Measurements from ENCODE around the gene DMTF1. TPM values are rescaled to one million over a fixed set of nuclear protein-coding genes. Genes with fewer than 3 reads are reported as not detected.

DMTF1 gene
- total and polyA plus RNA-seq, 2 of the 8 experiments (the other 6 are each of a cell fraction or from before 2014, with no cell fraction given), result 86.0 to 115 TPM

DNA sequence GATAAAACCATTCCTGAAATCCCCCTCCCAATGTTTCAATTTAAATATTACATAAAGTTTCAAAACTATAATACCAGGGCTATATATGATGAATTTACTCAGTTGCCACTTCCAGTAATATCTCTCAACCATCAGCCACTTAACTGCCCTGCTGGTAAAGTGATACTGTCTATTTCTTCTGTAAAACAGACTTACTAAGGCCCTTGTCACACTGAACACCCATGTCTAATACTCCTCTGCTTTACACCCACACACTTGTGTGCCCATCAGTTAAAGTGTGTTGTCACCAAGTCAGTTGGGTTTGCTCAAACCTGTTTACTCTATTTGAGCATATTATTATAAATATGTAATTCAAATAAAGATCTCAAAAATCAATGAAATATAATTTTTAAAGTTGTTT is 29.1 kb upstream of the DMTF1 start:
- TF ChIP-seq, protein P1, sequence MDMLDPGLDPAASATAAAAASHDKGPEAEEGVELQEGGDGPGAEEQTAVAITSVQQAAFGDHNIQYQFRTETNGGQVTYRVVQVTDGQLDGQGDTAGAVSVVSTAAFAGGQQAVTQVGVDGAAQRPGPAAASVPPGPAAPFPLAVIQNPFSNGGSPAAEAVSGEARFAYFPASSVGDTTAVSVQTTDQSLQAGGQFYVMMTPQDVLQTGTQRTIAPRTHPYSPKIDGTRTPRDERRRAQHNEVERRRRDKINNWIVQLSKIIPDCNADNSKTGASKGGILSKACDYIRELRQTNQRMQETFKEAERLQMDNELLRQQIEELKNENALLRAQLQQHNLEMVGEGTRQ (IDR thresholded peaks at IDR 0.05; ENCODE audit: low read length), result no peak
- no peak for TF ChIP-seq ASH2L (IDR thresholded peaks at IDR 0.05; ENCODE audit: low read length)
- no peak for TF ChIP-seq TAF7 (optimal IDR thresholded peaks at IDR 0.05; ENCODE audit: borderline replicate concordance, low read depth, low read length)
- TF ChIP-seq CREB1 (IDR thresholded peaks at IDR 0.05), result no peak
- no peak for TF ChIP-seq TCF12 (IDR thresholded peaks at IDR 0.05; ENCODE audit: low read depth, low read length)
- TF ChIP-seq CEBPB (IDR thresholded peaks at IDR 0.05; ENCODE audit: low read depth, low read length), result no peak
- TF ChIP-seq, protein P2, sequence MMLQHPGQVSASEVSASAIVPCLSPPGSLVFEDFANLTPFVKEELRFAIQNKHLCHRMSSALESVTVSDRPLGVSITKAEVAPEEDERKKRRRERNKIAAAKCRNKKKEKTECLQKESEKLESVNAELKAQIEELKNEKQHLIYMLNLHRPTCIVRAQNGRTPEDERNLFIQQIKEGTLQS (IDR thresholded peaks at IDR 0.05; ENCODE audit: insufficient read depth, low read depth, low read length), result no peak
- TF ChIP-seq SIN3A (conservative IDR thresholded peaks at IDR 0.05 in 1 of 2, IDR thresholded peaks at IDR 0.05 in 1 of 2; ENCODE audit: low read depth in 1 of 2, low read length in 2 of 2), result no peak
- no peak for TF ChIP-seq EP300 (IDR thresholded peaks at IDR 0.05; ENCODE audit: borderline replicate concordance in 1 of 2, low read depth in 2 of 2, low read length in 2 of 2)
- TF ChIP-seq SIRT6 (IDR thresholded peaks at IDR 0.05; ENCODE audit: low read length), result no peak
- FAIRE-seq (no peak), DNase-seq (ENCODE audit: low read depth in 1 of 2, low spot score in 2 of 2) (no peak)
- Histone ChIP-seq H3K27me3 (replicated peaks in 1 of 4; ENCODE audit: control insufficient read depth in 3 of 4, extremely low read depth in 1 of 4, insufficient read depth in 3 of 4, low read length in 3 of 4) (no peaks in the 10 kb centered on the region), H3K9me3 (ENCODE audit: insufficient read depth in 2 of 2, low read depth in 1 of 2, low read length in 1 of 2) (no peaks in the 10 kb centered on the region), H3K79me2 (ENCODE audit: control insufficient read depth in 1 of 2, insufficient read depth in 2 of 2, low read length in 2 of 2) (no peaks in the 10 kb centered on the region), H4K5ac (ENCODE audit: insufficient read length, low read depth, low read length) (no peak overlapping the region), H4K20me1 (replicated peaks in 1 of 2; ENCODE audit: control insufficient read depth in 1 of 2, insufficient read depth in 2 of 2, low read length in 2 of 2) (no peaks in the 10 kb centered on the region), H2BK12ac (ENCODE audit: low read depth, low read length) (no peak overlapping the region), H3K14ac (ENCODE audit: insufficient read length) (no peak overlapping the region), H3K4me3 (ENCODE audit: extremely low read depth in 1 of 4, insufficient read depth in 2 of 4, low read depth in 3 of 4, low read length in 4 of 4) (no peak overlapping the region), H3K18ac (ENCODE audit: extremely low read depth, low read length) (no peak overlapping the region), H2BK15ac (ENCODE audit: low read length) (no peak overlapping the region), H3K23me2 (ENCODE audit: low read depth, low read length) (no peaks in the 10 kb centered on the region), H3K4me1 (replicated peaks in 1 of 4; ENCODE audit: control insufficient read depth in 3 of 4, insufficient read depth in 4 of 4, low read length in 3 of 4) (peaks cover 0 to 3% (median 1%) of the 10 kb centered on the region in 4 experiments; a peak in 2 of 7 replicates), H2AFZ (ENCODE audit: low read length) (no peak overlapping the region), H3K79me1 (ENCODE audit: low read depth, low read length) (no peaks in the 10 kb centered on the region), H3K23ac (ENCODE audit: insufficient read length) (no peak overlapping the region), H2AK5ac (ENCODE audit: low read depth, low read length) (no peak overlapping the region), H3K56ac (replicated peaks; ENCODE audit: insufficient read length, low read depth, low read length) (no peak overlapping the region), H2BK5ac (ENCODE audit: low read depth, low read length) (no peak overlapping the region), H3K4me2 (ENCODE audit: insufficient read depth in 1 of 2, low read depth in 2 of 2, low read length in 2 of 2) (no peak overlapping the region), H3K4ac (replicated peaks; ENCODE audit: insufficient read length, low read depth, low read length) (no peak overlapping the region), H4K91ac (replicated peaks; ENCODE audit: insufficient read length, low read length) (no peak overlapping the region), H3K9ac (replicated peaks in 1 of 4; ENCODE audit: extremely low read depth in 1 of 4, low read depth in 3 of 4, low read length in 3 of 4) (no peak overlapping the region), H3K36me3 (ENCODE audit: control insufficient read depth in 2 of 4, insufficient read depth in 4 of 4, low read length in 3 of 4) (no peaks in the 10 kb centered on the region), H2BK20ac (ENCODE audit: low read length) (no peak overlapping the region), H4K8ac (ENCODE audit: extremely low read depth, insufficient read depth, low read length) (no peak overlapping the region), H3K27ac (ENCODE audit: low read depth, low read length) (no peak overlapping the region), H2BK120ac (replicated peaks; ENCODE audit: low read depth, low read length) (no peak overlapping the region)
- ChIA-PET CTCF (ENCODE audit: partially characterized antibody) (interaction anchor here (1.2 to 1.4 kb wide), 2 partner anchors 10 to 14 kb away, joined by 3 read pairs; no protein-coding TSS in a partner anchor), POLR2A (ENCODE audit: partially characterized antibody) (no interaction called here)
